OCI-LY1 (cell line): ENCODE data around the gene RABEP1.

Experiments
- H2AFZ ChIP-seq: fragments of 200-600 bp; sonication (generic), shearing (Covaris generic); 2 replicates; pipeline ENCODE4 v1.6.0; 2014; ENCODE audit warnings: antibody characterized with exemption, mild to moderate bottlenecking, low read length
- H3F3A ChIP-seq: fragments of 200-600 bp; sonication (generic), shearing (Covaris generic); 2 replicates; pipeline ENCODE4 v1.6.0; 2014; ENCODE audit warnings: mild to moderate bottlenecking, antibody characterized with exemption, low read length, moderate library complexity; ENCODE audit not compliant: insufficient read depth
- H3K27ac ChIP-seq: fragments of 200-600 bp; sonication (generic); 2 replicates; pipeline ENCODE4 v1.5.1; 2014; ENCODE audit warnings: low read length, mixed run types, mild to moderate bottlenecking, low read depth; ENCODE audit not compliant: poor library complexity, severe bottlenecking
- H3K27me3 ChIP-seq: fragments of 200-600 bp; sonication (generic); 2 replicates; pipeline ENCODE4 v1.6.0; 2014; ENCODE audit warnings: antibody characterized with exemption, mild to moderate bottlenecking, low read length, moderate library complexity; ENCODE audit not compliant: insufficient read depth
- H3K36me3 ChIP-seq: fragments of 200-600 bp; sonication (generic); 2 replicates; pipeline ENCODE4 v1.6.1; 2014; ENCODE audit warnings: mild to moderate bottlenecking, antibody characterized with exemption, low read length, moderate library complexity, mixed read lengths; ENCODE audit not compliant: insufficient read depth
- H3K4me1 ChIP-seq: fragments of 200-600 bp; sonication (generic); 2 replicates; pipeline ENCODE4 v1.5.1; 2014; ENCODE audit warnings: mild to moderate bottlenecking, low read length, moderate library complexity; ENCODE audit not compliant: insufficient read depth, severe bottlenecking
- H3K4me2 ChIP-seq: fragments of 200-600 bp; sonication (generic), shearing (Covaris generic); 2 replicates; pipeline ENCODE4 v1.6.1; 2014; ENCODE audit warnings: low read length
- H3K4me3 ChIP-seq: fragments of 200-600 bp; sonication (generic); 2 replicates; pipeline ENCODE4 v1.5.1; 2014; ENCODE audit warnings: low read length, low read depth, mild to moderate bottlenecking, mixed read lengths; ENCODE audit not compliant: poor library complexity, severe bottlenecking
- H3K79me2 ChIP-seq: fragments of 200-600 bp; shearing (Covaris generic); 2 replicates; pipeline ENCODE4 v1.6.1; 2016; ENCODE audit warnings: mixed run types, low read length, mixed read lengths; ENCODE audit not compliant: insufficient read depth
- H3K9ac ChIP-seq: fragments of 200-600 bp; sonication (generic), shearing (Covaris generic); 2 replicates; pipeline ENCODE4 v1.6.1; 2014; ENCODE audit warnings: mild to moderate bottlenecking, low read length, mixed read lengths
- H3K9me2 ChIP-seq: fragments of 200-600 bp; sonication (generic), shearing (Covaris generic); 2 replicates; pipeline ENCODE4 v1.6.1; 2014; ENCODE audit warnings: low read depth, mild to moderate bottlenecking, low read length, mixed read lengths
- H3K9me3 ChIP-seq: fragments of 200-600 bp; shearing (Covaris generic); 2 replicates; pipeline ENCODE4 v1.6.1; 2014; ENCODE audit warnings: low read length, mixed read lengths
- H4K20me1 ChIP-seq: fragments of 200-600 bp; sonication (generic), shearing (Covaris generic); 2 replicates; pipeline ENCODE4 v1.6.0; 2016; ENCODE audit warnings: mild to moderate bottlenecking, low read length; ENCODE audit not compliant: insufficient read depth
- CTCF ChIP-seq: fragments of 200-600 bp; sonication (generic), shearing (Covaris generic); IDR thresholded peaks from 2 replicates; pipeline ENCODE4 v1.5.1; 2017; ENCODE audit warnings: mild to moderate bottlenecking, antibody characterized with exemption, low read length, moderate library complexity, mixed read lengths
- EZH2 ChIP-seq: fragments of 200-600 bp; sonication (generic), shearing (Covaris generic); IDR thresholded peaks from 2 replicates; pipeline ENCODE4 v1.8.0; 2017; ENCODE audit warnings: borderline replicate concordance, mixed run types, mild to moderate bottlenecking, antibody characterized with exemption, low read length, moderate library complexity, mixed read lengths

RABEP1 gene

GRCh38 chr17:5416901-5417300 lies 134.8 kb downstream of the RABEP1 start:
- no peaks in the 10 kb centered on the region for H3K9me3 ChIP-seq
- H3K4me3 ChIP-seq = peak overlapping the region; percentile 87
- peaks cover 29% of the 10 kb centered on the region for H3K4me1 ChIP-seq
- peaks cover 62% of the 10 kb centered on the region for H3K36me3 ChIP-seq
- peaks cover 44% of the 10 kb centered on the region for H3K79me2 ChIP-seq
- H3K4me2 ChIP-seq = peak overlapping the region; percentile 83
- TF ChIP-seq CTCF (no peak), EZH2 (no peak)
- no peaks in the 10 kb centered on the region for H3K9me2 ChIP-seq
- no peaks in the 10 kb centered on the region for H4K20me1 ChIP-seq
- H3K27me3 ChIP-seq = no peaks in the 10 kb centered on the region
- H3K27ac ChIP-seq = no peak overlapping the region
- no peaks in the 10 kb centered on the region for H3F3A ChIP-seq
- no peak overlapping the region; the same call in 1 of the 2 replicates for H3K9ac ChIP-seq
- no peak overlapping the region for H2AFZ ChIP-seq

GRCh38 chr17:5418858-5419355 lies 136.8 kb downstream of the RABEP1 start:
- Histone ChIP-seq H3K9me3 (no peaks in the 10 kb centered on the region), H3K27ac (peak overlapping the region; percentile 95), H3K36me3 (peaks cover 60% of the 10 kb centered on the region), H3K4me1 (peaks cover 36% of the 10 kb centered on the region), H2AFZ (no peak overlapping the region), H3K4me2 (peak overlapping the region; percentile 83), H3K4me3 (peak overlapping the region; percentile 87), H3K9ac (peak overlapping the region; percentile 90), H3K79me2 (peaks cover 44% of the 10 kb centered on the region), H4K20me1 (no peaks in the 10 kb centered on the region), H3F3A (no peaks in the 10 kb centered on the region), H3K27me3 (no peaks in the 10 kb centered on the region), H3K9me2 (no peaks in the 10 kb centered on the region)
- no peak for TF ChIP-seq CTCF
- no peak for TF ChIP-seq EZH2

- Histone ChIP-seq H4K20me1 (no peaks in the 10 kb centered on the region), H3K27me3 (no peaks in the 10 kb centered on the region), H2AFZ (no peak within 1 kb of the TSS), H3K4me1 (peaks cover 36% of the 10 kb centered on the region), H3K9me3 (no peaks in the 10 kb centered on the region), H3K4me2 (peak within 1 kb of the TSS; percentile 99), H3K36me3 (peaks cover 60% of the 10 kb centered on the region), H3K9ac (peak within 1 kb of the TSS; percentile 90), H3K79me2 (peaks cover 44% of the 10 kb centered on the region), H3K27ac (peak within 1 kb of the TSS; percentile 95), H3K4me3 (peak within 1 kb of the TSS; percentile 87), H3K9me2 (no peaks in the 10 kb centered on the region), H3F3A (no peaks in the 10 kb centered on the region)
- TF ChIP-seq CTCF (no peak), EZH2 (no peak)
Observed at GRCh38 chr17:5419356-5419958, 137.4 kb downstream of the RABEP1 start, which contains the start of gene NUP88. Gene NUP88 (minus strand): TSS chr17:5419662. CDS start chr17:5419650, 12 bp downstream.
